ENCODE results near the gene BRS3. TPM values are rescaled to one million over a fixed set of nuclear protein-coding genes. Genes with fewer than 3 reads are reported as not detected.
"Not testable (repeated sequence)": the region's sequence is repeated elsewhere in the genome, so short reads cannot be mapped to it uniquely, and the experiment has no call there.

The BRS3 gene
- not detected for total RNA-seq
- long read RNA-seq = 0 reads

GRCh38 chrX:136487647-136488046, at the start of gene BRS3:
TSS of gene BRS3 (plus strand) at chrX:136487947. CDS start at chrX:136488115, 168 bp downstream.
- DNase-seq (ENCODE audit: low spot score) = no peak

- DNase-seq (ENCODE audit: low spot score) = no peak
These were observed 49.6 kb upstream of the BRS3 start for GRCh38 chrX:136438192-136438591.

GRCh38 chrX:136445674-136446073, 42.1 kb upstream of the BRS3 start:
- DNase-seq (ENCODE audit: low spot score) = not testable (repeated sequence)

GRCh38 chrX:136446208-136446607, 41.5 kb upstream of the BRS3 start:
- DNase-seq (ENCODE audit: low spot score) = no peak

- no peak for DNase-seq (ENCODE audit: low spot score)
These were observed 40.4 kb upstream of the BRS3 start for GRCh38 chrX:136447308-136447707.

GRCh38 chrX:136447968-136448367, 39.8 kb upstream of the BRS3 start:
- no peak for DNase-seq (ENCODE audit: low spot score)

- DNase-seq (ENCODE audit: low spot score) = no peak
These were observed 37.5 kb upstream of the BRS3 start for GRCh38 chrX:136450050-136450830.

GRCh38 chrX:136452614-136453013, 35.1 kb upstream of the BRS3 start:
- no peak for DNase-seq (ENCODE audit: low spot score)

- DNase-seq (ENCODE audit: low spot score) = no peak
These were observed 34.6 kb upstream of the BRS3 start for GRCh38 chrX:136453114-136453513.

GRCh38 chrX:136453771-136454170, 34.0 kb upstream of the BRS3 start:
- DNase-seq (ENCODE audit: low spot score) = no peak

- DNase-seq (ENCODE audit: low spot score) = no peak
These were observed 31.6 kb upstream of the BRS3 start for GRCh38 chrX:136456133-136456532.

- DNase-seq (ENCODE audit: low spot score) = no peak
These were observed 30.3 kb upstream of the BRS3 start for GRCh38 chrX:136457303-136457917.

- no peak for DNase-seq (ENCODE audit: low spot score)
These were observed 23.2 kb upstream of the BRS3 start for GRCh38 chrX:136464589-136464988.

GRCh38 chrX:136467303-136467702, 20.4 kb upstream of the BRS3 start:
- DNase-seq (ENCODE audit: low spot score) = no peak

GRCh38 chrX:136468391-136469103, 19.2 kb upstream of the BRS3 start:
- DNase-seq (ENCODE audit: low spot score) = no peak

GRCh38 chrX:136473663-136474062, 14.1 kb upstream of the BRS3 start:
- DNase-seq (ENCODE audit: low spot score) = no peak

- DNase-seq (ENCODE audit: low spot score) = no peak
These were observed 12.5 kb upstream of the BRS3 start for GRCh38 chrX:136475236-136475635.

- DNase-seq (ENCODE audit: low spot score) = no peak
These were observed 11.2 kb upstream of the BRS3 start for GRCh38 chrX:136476501-136476900.

- no peak for DNase-seq (ENCODE audit: low spot score)
These were observed 10.7 kb upstream of the BRS3 start for GRCh38 chrX:136477026-136477425.

- DNase-seq (ENCODE audit: low spot score) = no peak
These were observed 7.4 kb upstream of the BRS3 start for GRCh38 chrX:136480383-136480782.

GRCh38 chrX:136488706-136489105, 959 bp downstream of the BRS3 start:
- no peak for DNase-seq (ENCODE audit: low spot score)

- no peak for DNase-seq (ENCODE audit: low spot score)
These were observed 4.1 kb downstream of the BRS3 start for GRCh38 chrX:136491832-136492231.

All from mesenteric fat pad (tissue), 1 donor.